Loucy (cell line): ENCODE results near the gene PHF19.

ENCODE experiments used
- H2AFZ ChIP-seq: fragments of 200-600 bp; sonication (generic); 2 replicates; pipeline ENCODE4 v1.6.0; 2016; ENCODE audit warnings: antibody characterized with exemption, mild to moderate bottlenecking, low read length, moderate library complexity
- H3F3A ChIP-seq: fragments of 200-600 bp; 2 replicates; pipeline ENCODE4 v1.6.0; 2016; ENCODE audit warnings: antibody characterized with exemption, low read depth, mild to moderate bottlenecking
- H3K27me3 ChIP-seq: fragments of 200-600 bp; sonication (generic); 2 replicates; pipeline ENCODE4 v1.6.1; 2014; ENCODE audit warnings: low read length, mild to moderate bottlenecking; ENCODE audit not compliant: insufficient read depth, poor library complexity, severe bottlenecking
- H3K36me3 ChIP-seq: fragments of 200-600 bp; sonication (generic); 2 replicates; pipeline ENCODE4 v1.6.1; 2016; ENCODE audit warnings: low read length; ENCODE audit not compliant: insufficient read depth
- H3K4me1 ChIP-seq: fragments of 200-600 bp; sonication (generic); 2 replicates; pipeline ENCODE4 v1.5.1; 2014; ENCODE audit warnings: low read length, mild to moderate bottlenecking; ENCODE audit not compliant: insufficient read depth, poor library complexity, severe bottlenecking
- H3K4me2 ChIP-seq: fragments of 200-600 bp; sonication (generic); 2 replicates; pipeline ENCODE4 v1.6.0; 2014; ENCODE audit warnings: antibody characterized with exemption, low read length, low read depth, mild to moderate bottlenecking; ENCODE audit not compliant: poor library complexity, severe bottlenecking
- H3K4me3 ChIP-seq: fragments of 200-600 bp; sonication (generic); 2 replicates; pipeline ENCODE4 v1.5.1; 2014; ENCODE audit warnings: low read length, mild to moderate bottlenecking, mixed read lengths; ENCODE audit not compliant: poor library complexity, severe bottlenecking
- H3K79me2 ChIP-seq: fragments of 200-600 bp; sonication (generic); 2 replicates; pipeline ENCODE4 v1.6.1; 2014; ENCODE audit warnings: low read length; ENCODE audit not compliant: insufficient read depth
- H3K9ac ChIP-seq: fragments of 200-600 bp; sonication (generic); 2 replicates; pipeline ENCODE4 v1.6.0; 2014; ENCODE audit warnings: mild to moderate bottlenecking, low read depth, low read length, moderate library complexity; ENCODE audit not compliant: poor library complexity, severe bottlenecking
- H3K9me2 ChIP-seq: fragments of 200-600 bp; sonication (generic); replicated peaks from 2 replicates; pipeline ENCODE4 v1.6.1; 2016; ENCODE audit warnings: low read depth, low read length, mixed read lengths
- H3K9me3 ChIP-seq: fragments of 200-600 bp; sonication (generic); 2 replicates; pipeline ENCODE4 v1.6.1; 2014; ENCODE audit warnings: mild to moderate bottlenecking, antibody characterized with exemption, low read length, low read depth; ENCODE audit not compliant: insufficient read depth
- H4K20me1 ChIP-seq: fragments of 200-600 bp; sonication (generic); 2 replicates; pipeline ENCODE4 v1.6.0; 2014; ENCODE audit warnings: antibody characterized with exemption, low read length, mild to moderate bottlenecking; ENCODE audit not compliant: insufficient read depth, poor library complexity, severe bottlenecking
- CTCF ChIP-seq: fragments of 200-600 bp; sonication (generic); conservative IDR thresholded peaks from 2 replicates; pipeline ENCODE4 v1.5.1; 2014; ENCODE audit warnings: mild to moderate bottlenecking, antibody characterized with exemption, low read length
- EZH2phosphoT487 ChIP-seq: fragments of 200-600 bp; IDR thresholded peaks from 2 replicates; pipeline ENCODE4 v1.6.1; 2018; ENCODE audit warnings: antibody characterized with exemption, mild to moderate bottlenecking, moderate library complexity, borderline replicate concordance

PHF19 gene

GRCh38 chr9:120911295-120911837, 34.4 kb upstream of the PHF19 start:
- TF ChIP-seq EZH2phosphoT487 (no peak), CTCF (no peak)
- Histone ChIP-seq H3K4me3 (no peak overlapping the region), H3K4me1 (peaks cover 34% of the 10 kb centered on the region)

GRCh38 chr9:120910643-120911042, 33.7 kb upstream of the PHF19 start:
- H3F3A ChIP-seq = no peaks in the 10 kb centered on the region
- no peaks in the 10 kb centered on the region for H3K27me3 ChIP-seq
- H3K9me2 ChIP-seq = no peaks in the 10 kb centered on the region
- no peak overlapping the region for H2AFZ ChIP-seq
- no peaks in the 10 kb centered on the region for H3K36me3 ChIP-seq
- no peaks in the 10 kb centered on the region for H4K20me1 ChIP-seq
- H3K4me1 ChIP-seq = peaks cover 35% of the 10 kb centered on the region
- no peaks in the 10 kb centered on the region for H3K79me2 ChIP-seq
- TF ChIP-seq CTCF (no peak), EZH2phosphoT487 (no peak)
- H3K4me3 ChIP-seq = no peak overlapping the region
- no peak overlapping the region for H3K9ac ChIP-seq
- peak overlapping the region; percentile 62 for H3K4me2 ChIP-seq
- H3K9me3 ChIP-seq = no peaks in the 10 kb centered on the region

More at GRCh38 chr9:120911295-120911837, 34.4 kb upstream of the PHF19 start:
- no peak overlapping the region for H3K9ac ChIP-seq
- no peaks in the 10 kb centered on the region for H3K79me2 ChIP-seq
- H3K9me3 ChIP-seq = no peaks in the 10 kb centered on the region
- H3K9me2 ChIP-seq = no peaks in the 10 kb centered on the region
- no peaks in the 10 kb centered on the region for H3K27me3 ChIP-seq
- no peaks in the 10 kb centered on the region for H4K20me1 ChIP-seq
- no peaks in the 10 kb centered on the region for H3F3A ChIP-seq
- no peaks in the 10 kb centered on the region for H3K36me3 ChIP-seq
- no peak overlapping the region for H2AFZ ChIP-seq
- no peak overlapping the region for H3K4me2 ChIP-seq

- Histone ChIP-seq H3K4me1 (peaks cover 43% of the 10 kb centered on the region), H3F3A (no peaks in the 10 kb centered on the region), H2AFZ (0 out of 2 replicates have a peak overlapping the region, but pooled peaks have one; percentile 15), H3K36me3 (no peaks in the 10 kb centered on the region), H3K9me2 (no peaks in the 10 kb centered on the region), H4K20me1 (no peaks in the 10 kb centered on the region), H3K27me3 (no peaks in the 10 kb centered on the region), H3K9me3 (no peaks in the 10 kb centered on the region), H3K79me2 (no peaks in the 10 kb centered on the region), H3K9ac (peak overlapping the region; percentile 59), H3K4me3 (peak overlapping the region; percentile 19), H3K4me2 (peak overlapping the region; percentile 62)
- TF ChIP-seq EZH2phosphoT487 (no peak), CTCF (no peak)
These were observed 32.9 kb upstream of the PHF19 start for GRCh38 chr9:120909904-120910303.
